ENCODE results near the gene RCCD1. TPM values are rescaled to one million over a fixed set of nuclear protein-coding genes. Genes with fewer than 3 reads are reported as not detected.
"Not testable (repeated sequence)": the region's sequence is repeated elsewhere in the genome, so short reads cannot be mapped to it uniquely, and the experiment has no call there.

The RCCD1 gene
- total and polyA plus RNA-seq, 2 of the 8 experiments (the other 6 are each of a cell fraction or from before 2014, with no cell fraction given): 9.9 to 18.8 TPM

DNA sequence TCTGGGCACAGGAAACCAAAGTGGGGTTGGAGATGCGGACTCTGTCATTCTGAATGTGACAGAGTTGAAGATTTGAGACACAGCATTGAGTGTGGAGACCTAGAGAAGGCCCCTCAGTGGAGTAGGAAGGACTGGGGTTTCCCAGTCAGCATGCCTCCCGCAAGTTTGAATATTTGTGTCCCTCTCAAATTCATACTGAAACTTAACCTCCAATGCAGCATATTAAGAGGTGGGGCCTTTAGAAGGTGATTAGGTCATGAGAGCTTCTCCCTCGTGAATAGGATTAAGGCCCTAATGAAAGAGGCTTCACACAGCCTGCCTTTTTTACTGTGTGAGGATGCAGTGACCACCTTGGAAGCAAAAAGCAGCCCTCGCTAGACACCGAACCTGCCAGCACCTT lies 30.3 kb upstream of the RCCD1 start (continued):
- TF ChIP-seq CBX5 (IDR thresholded peaks at IDR 0.05; ENCODE audit: low read depth, low read length) (no peak), YY1 (IDR thresholded peaks at IDR 0.05; ENCODE audit: low read depth, low read length) (no peak), EGR1 (IDR thresholded peaks at IDR 0.05; ENCODE audit: borderline replicate concordance, low read depth, low read length) (no peak), JUN (IDR thresholded peaks at IDR 0.05; ENCODE audit: low read depth, low read length) (no peak), RNF2 (IDR thresholded peaks at IDR 0.05; ENCODE audit: borderline replicate concordance, low read depth, low read length, missing control alignments, poor library complexity, severe bottlenecking) (no peak)

DNA sequence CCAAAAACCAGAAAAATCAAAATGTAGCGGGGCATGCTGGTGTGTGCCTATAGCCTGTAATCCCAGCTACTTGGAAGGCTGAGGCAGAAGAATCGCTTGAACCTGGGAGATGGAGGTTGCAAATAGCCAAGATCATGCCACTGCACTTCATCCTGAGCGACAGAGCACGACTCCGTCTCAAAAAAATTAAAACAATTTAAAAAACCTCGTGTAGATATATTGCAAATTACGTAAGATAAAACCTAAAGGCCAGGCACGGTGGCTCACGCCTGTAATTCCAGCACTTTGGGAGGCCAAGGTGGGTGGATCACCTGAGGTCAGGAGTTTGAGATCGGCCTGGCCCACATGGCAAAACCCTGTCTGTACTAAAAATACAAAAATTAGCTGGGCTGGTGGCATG lies 27.9 kb upstream of the RCCD1 start:
- H2BK5ac ChIP-seq (ENCODE audit: low read depth, low read length); H2BK12ac ChIP-seq (ENCODE audit: low read depth, low read length); H3K36me3 ChIP-seq (ENCODE audit: control insufficient read depth in 2 of 4, insufficient read depth in 4 of 4, low read length in 3 of 4); POLR2A ChIA-PET (ENCODE audit: partially characterized antibody); DNase-seq (ENCODE audit: low read depth in 1 of 2, low spot score in 2 of 2); H3K4ac ChIP-seq (replicated peaks; ENCODE audit: insufficient read length, low read depth, low read length); H4K5ac ChIP-seq (ENCODE audit: insufficient read length, low read depth, low read length); H2AFZ ChIP-seq (ENCODE audit: low read length); H3K9me3 ChIP-seq (ENCODE audit: insufficient read depth in 2 of 2, low read depth in 1 of 2, low read length in 1 of 2); H3K4me3 ChIP-seq (ENCODE audit: extremely low read depth in 1 of 4, insufficient read depth in 2 of 4, low read depth in 3 of 4, low read length in 4 of 4); H3K79me2 ChIP-seq (ENCODE audit: control insufficient read depth in 1 of 2, insufficient read depth in 2 of 2, low read length in 2 of 2); H4K91ac ChIP-seq (replicated peaks; ENCODE audit: insufficient read length, low read length); FAIRE-seq; H4K20me1 ChIP-seq (replicated peaks in 1 of 2; ENCODE audit: control insufficient read depth in 1 of 2, insufficient read depth in 2 of 2, low read length in 2 of 2); H3K27me3 ChIP-seq (replicated peaks in 1 of 4; ENCODE audit: control insufficient read depth in 3 of 4, extremely low read depth in 1 of 4, insufficient read depth in 3 of 4, low read length in 3 of 4); H3K4me2 ChIP-seq (ENCODE audit: insufficient read depth in 1 of 2, low read depth in 2 of 2, low read length in 2 of 2); H3K14ac ChIP-seq (ENCODE audit: insufficient read length); H3K4me1 ChIP-seq (replicated peaks in 1 of 4; ENCODE audit: control insufficient read depth in 3 of 4, insufficient read depth in 4 of 4, low read length in 3 of 4); H3K18ac ChIP-seq (ENCODE audit: extremely low read depth, low read length); H2BK120ac ChIP-seq (replicated peaks; ENCODE audit: low read depth, low read length); H3K23ac ChIP-seq (ENCODE audit: insufficient read length); H4K8ac ChIP-seq (ENCODE audit: extremely low read depth, insufficient read depth, low read length); H3K27ac ChIP-seq (ENCODE audit: low read depth, low read length); H2BK20ac ChIP-seq (ENCODE audit: low read length); H3K56ac ChIP-seq (replicated peaks; ENCODE audit: insufficient read length, low read depth, low read length); H3K9ac ChIP-seq (replicated peaks in 1 of 4; ENCODE audit: extremely low read depth in 1 of 4, low read depth in 3 of 4, low read length in 3 of 4); H3K79me1 ChIP-seq (ENCODE audit: low read depth, low read length); H3K23me2 ChIP-seq (ENCODE audit: low read depth, low read length); H2BK15ac ChIP-seq (ENCODE audit: low read length); H2AK5ac ChIP-seq (ENCODE audit: low read depth, low read length): not testable (repeated sequence)
- 95% methylated on average over 10 of the region's 10 CpGs; no CpG with 5 or more reads in 1 of the 2 experiments for WGBS, 2 experiments (ENCODE audit: extremely low coverage in 1 of 2, insufficient coverage in 1 of 2, insufficient read length in 1 of 2, insufficient replicate concordance in 2 of 2, low coverage in 1 of 2, low lambda C conversion rate in 2 of 2, missing lambda C conversion rate in 1 of 2)
- CTCF ChIA-PET (ENCODE audit: partially characterized antibody): interaction anchor here (0.7 to 11.1 kb wide), 6 partner anchors 8 to 1396 kb away, joined by 3 to 187 read pairs (median 5); partner anchors contain the start of genes MAN2A2 and UNC45A

All from H1 (cell line).